ENCODE data around the gene AANAT.

DNA sequence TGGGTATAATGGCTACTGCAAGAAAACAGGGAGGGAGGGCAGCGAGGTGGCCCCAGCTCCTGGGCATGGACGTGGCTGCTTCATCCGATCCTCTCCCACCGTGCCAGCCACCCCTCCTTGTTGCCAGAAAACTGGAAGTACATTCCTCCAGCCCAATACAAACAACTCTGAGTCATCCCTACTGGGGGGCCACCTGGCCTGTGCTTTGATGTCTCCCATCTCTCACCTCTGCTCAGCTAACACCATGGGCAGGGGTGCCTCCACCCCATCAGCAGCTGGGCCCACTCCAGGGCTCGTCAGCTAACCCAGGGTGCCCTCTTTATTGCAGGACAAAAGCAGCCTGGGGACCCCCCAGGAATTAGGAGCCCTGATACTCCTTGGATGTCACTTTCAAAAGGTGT is 31.9 kb downstream of the AANAT start:
- TF ChIP-seq, protein P1, sequence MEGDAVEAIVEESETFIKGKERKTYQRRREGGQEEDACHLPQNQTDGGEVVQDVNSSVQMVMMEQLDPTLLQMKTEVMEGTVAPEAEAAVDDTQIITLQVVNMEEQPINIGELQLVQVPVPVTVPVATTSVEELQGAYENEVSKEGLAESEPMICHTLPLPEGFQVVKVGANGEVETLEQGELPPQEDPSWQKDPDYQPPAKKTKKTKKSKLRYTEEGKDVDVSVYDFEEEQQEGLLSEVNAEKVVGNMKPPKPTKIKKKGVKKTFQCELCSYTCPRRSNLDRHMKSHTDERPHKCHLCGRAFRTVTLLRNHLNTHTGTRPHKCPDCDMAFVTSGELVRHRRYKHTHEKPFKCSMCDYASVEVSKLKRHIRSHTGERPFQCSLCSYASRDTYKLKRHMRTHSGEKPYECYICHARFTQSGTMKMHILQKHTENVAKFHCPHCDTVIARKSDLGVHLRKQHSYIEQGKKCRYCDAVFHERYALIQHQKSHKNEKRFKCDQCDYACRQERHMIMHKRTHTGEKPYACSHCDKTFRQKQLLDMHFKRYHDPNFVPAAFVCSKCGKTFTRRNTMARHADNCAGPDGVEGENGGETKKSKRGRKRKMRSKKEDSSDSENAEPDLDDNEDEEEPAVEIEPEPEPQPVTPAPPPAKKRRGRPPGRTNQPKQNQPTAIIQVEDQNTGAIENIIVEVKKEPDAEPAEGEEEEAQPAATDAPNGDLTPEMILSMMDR (conservative IDR thresholded peaks at IDR 0.05 in 1 of 2, IDR thresholded peaks at IDR 0.05 in 1 of 2; ENCODE audit: extremely low read depth in 1 of 2, insufficient read depth in 1 of 2, low read depth in 1 of 2, low read length in 2 of 2): no peak
- TF ChIP-seq EZH2 (IDR thresholded peaks at IDR 0.05; ENCODE audit: borderline replicate concordance, low read length): no peak

All from mammary epithelial cell (primary cell).